A673 (cell line): ENCODE data around the gene SDC1.

Experiments used
- CTCF ChIP-seq: fragments of 300-800, 200-600 bp; sonication (generic); conservative IDR thresholded peaks from 2 replicates; pipeline ENCODE4 v1.5.1; 2017; ENCODE audit warnings: low read depth, mild to moderate bottlenecking, antibody characterized with exemption, low read length, moderate library complexity, mixed read lengths
- EZH2 ChIP-seq: fragments of 200-600 bp; sonication (generic); IDR thresholded peaks from 2 replicates; pipeline ENCODE4 v1.6.1; 2017; ENCODE audit warnings: borderline replicate concordance, low read depth, mild to moderate bottlenecking, mixed read lengths, antibody characterized with exemption, low read length; ENCODE audit not compliant: poor library complexity, severe bottlenecking

GRCh38 chr2:20208476-20208859, 16.5 kb downstream of the SDC1 start:
- no peak for TF ChIP-seq CTCF
- no peak for TF ChIP-seq EZH2
